Measurements from ENCODE around the gene ACER3.
A peak's percentile ranks its signal among the peaks of the same experiment; 100 is the strongest.
"Not testable (repeated sequence)": the region's sequence is repeated elsewhere in the genome, so short reads cannot be mapped to it uniquely, and the experiment has no call there.

ACER3 gene

GRCh38 chr11:76836613-76837291 is 24.0 kb upstream of the ACER3 start:
- DNase-seq = no peak

- no peak for DNase-seq
Measured at GRCh38 chr11:76837696-76838677, 22.7 kb upstream of the ACER3 start.

- DNase-seq = peak; percentile 36
Measured at GRCh38 chr11:76838678-76839068, 22.0 kb upstream of the ACER3 start.

DNA sequence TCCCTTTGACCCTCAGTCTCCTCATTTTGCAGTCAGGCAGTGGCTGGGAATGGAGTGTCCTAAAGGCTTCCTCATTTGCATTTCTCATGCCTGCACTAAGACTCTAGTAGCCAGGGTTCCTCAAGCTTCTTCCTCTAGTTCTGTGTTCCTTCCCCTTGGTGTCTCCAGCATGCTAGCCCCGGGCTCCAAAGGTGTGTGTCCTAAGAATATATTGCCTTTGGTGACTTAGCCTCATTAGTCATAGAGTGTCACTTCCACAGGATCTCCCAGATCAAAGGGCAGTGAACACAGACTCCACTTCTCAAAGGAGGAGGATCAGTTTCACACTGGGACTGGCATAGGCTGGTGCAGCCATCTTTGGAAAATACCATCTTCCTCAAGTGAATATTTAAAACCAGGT is 21.4 kb upstream of the ACER3 start:
- DNase-seq = no peak

GRCh38 chr11:76841923-76842452 is 18.7 kb upstream of the ACER3 start:
- DNase-seq = no peak

DNA sequence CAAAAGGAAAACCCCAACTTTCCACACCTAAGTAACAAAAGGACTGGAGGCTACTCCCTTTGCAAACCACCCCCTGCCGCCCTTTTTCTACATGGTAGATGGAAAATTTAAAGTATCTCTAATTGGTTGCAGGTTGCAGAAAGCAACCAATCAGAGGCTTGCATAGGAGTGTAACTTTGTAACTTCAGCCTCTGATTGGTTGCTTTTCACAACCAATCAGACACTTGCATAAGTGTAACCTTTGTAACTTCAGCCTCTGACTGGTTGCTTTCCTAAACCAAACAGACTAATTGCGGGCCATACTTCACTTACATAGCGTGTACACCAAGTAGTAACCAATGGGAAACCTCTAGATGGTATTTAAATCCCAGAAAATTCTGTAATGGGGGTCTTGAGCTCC is 16.8 kb upstream of the ACER3 start:
- no peak for DNase-seq

DNA sequence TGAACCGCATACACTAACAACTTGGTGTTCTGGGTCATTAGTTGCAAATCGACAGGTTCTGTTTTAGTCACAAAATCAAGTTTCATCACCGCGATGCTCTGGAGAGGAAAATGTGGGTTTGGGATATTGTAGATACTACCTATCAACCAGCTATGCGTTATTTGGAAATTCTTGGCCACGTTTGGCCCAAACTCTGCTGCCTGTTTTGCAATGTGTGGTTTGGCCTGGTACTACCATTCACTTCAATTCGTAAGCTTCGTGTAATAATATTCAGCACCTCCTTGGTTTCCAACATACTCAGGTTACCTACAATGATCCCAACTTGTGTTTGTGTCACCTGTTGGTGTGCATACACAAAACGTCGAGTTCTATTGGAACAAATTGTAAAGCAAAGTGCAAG is 16.2 kb upstream of the ACER3 start:
- DNase-seq = no peak

DNA sequence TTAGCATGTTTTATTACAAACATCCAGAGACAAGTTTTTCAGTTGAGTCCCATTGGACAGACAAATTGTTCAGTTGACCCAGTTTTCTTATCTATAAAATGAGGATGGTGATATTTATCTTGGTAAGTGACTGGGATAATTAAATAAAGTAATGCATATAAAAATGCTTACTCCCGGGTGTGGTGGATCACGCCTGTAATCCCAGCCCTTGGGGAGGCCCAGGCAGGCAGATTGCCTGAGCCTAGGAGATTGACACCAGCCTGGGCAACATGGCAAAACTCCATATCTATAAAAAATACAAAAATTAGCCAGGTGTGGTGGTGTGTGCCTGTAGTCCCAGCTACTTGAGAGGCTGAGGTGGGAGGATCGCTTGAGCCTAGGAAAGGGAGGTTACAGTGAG is 15.6 kb upstream of the ACER3 start:
- DNase-seq = no peak

DNA sequence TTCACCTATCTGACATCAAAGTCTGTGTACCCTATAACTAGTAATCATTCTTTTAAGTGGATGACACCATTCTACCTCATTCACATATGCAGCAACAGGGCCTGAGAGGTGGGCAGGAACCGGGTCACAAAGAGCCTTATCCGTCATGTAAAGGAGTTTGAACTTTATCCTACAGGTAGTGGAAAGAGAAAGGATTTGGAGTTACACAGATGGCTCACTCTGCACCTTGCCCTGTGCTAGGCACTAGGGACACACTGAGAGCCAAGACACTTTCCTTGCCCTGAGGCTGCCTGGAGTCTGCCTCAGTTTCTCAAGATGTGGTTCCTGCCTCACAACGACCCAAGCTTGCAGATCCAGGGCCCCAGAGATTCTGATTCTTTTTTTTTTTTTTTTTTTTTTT is 14.3 kb upstream of the ACER3 start:
- no peak for DNase-seq

GRCh38 chr11:76849376-76849775 is 11.3 kb upstream of the ACER3 start:
- DNase-seq = no peak

DNA sequence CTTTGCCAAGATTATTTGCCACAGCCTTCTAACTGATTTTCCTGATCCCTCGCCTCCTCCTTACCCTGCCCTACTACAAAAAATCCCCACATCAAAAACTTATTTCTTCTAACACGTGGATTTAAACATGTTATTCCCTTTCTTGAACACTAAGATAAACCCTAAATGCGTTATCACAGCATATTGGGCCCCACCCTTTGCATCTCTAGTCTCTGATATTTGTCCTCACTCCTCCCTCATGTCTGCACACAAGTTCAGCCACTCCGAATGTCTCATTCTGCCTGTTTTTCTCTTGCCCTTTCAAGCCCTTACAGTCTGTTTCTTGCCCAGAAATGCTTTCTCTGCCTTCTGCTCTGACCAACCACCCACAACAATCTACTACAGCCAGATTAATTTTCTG is 10.6 kb upstream of the ACER3 start:
- DNase-seq = no peak

DNA sequence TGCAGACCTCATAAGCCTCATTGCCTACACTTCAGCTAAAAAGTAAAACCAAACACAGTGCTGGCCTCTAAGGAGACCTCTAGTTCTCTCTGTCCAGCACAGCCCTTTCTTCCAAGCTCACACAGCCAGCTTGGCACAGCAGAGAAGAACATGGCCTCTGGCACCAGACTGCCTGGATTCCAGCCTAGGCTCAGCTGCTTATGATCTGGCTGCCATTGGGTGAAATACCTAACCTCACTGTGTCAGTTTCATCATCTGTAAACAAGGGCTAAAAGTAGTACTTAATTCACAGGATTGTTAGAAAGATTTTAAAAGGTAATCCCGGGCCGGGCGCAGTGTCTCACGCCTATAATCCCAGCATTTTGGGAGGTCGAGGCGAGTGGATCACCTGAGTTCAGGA is 9.9 kb upstream of the ACER3 start:
- no peak for DNase-seq

DNA sequence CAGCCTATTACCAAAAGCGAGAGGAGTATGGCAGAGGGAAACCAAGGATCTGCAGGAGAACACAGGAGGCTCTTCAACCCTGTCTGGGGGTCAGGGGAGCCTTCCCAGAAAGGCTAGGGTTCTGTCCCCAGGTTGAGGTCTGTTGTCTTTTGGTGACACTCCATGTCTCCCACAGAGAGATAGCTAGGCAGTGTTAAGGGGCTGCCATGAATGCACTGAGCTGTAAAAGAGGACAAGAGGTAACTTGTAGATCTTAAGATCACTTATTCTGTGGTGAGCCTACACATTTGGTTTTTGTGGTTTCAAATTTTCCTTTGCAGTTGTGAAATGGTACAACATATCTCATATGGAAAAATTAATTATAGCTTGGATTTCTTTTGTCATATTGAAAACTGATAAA is 6.0 kb upstream of the ACER3 start:
- no peak for DNase-seq

- DNase-seq = not testable (repeated sequence)
Measured at GRCh38 chr11:76855670-76856069, 5.0 kb upstream of the ACER3 start.

GRCh38 chr11:76856106-76856505 is 4.6 kb upstream of the ACER3 start:
- DNase-seq = no peak

GRCh38 chr11:76856571-76856970 is 4.1 kb upstream of the ACER3 start:
- no peak for DNase-seq

GRCh38 chr11:76857781-76858410 is 2.8 kb upstream of the ACER3 start:
- DNase-seq = no peak

GRCh38 chr11:76859708-76860227 is 950 bp upstream of the ACER3 start:
- DNase-seq = no peak

DNA sequence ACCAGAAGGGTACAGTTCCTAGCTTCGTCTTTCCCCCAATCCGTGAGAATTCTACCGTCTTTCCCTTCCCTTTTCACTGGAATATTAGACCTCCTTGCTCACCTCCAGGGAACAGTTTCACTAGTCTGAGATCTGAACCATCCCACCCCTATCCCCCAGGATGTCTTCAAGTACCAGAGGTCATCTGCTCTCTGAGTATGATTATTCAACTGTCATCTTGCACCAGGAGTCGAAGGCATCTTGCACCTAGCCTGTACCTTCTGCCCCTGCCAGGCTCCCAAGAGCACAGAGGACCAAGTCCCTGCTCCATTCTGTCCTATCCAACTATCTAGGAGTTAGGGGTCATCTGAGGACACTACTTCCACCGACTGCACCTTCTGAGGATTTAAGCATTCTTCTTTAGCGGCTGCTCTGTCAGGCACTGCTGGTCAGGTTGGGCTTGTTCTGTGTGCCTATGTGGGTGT is 804 bp downstream of the ACER3 start:
- DNase-seq = no peak

DNA sequence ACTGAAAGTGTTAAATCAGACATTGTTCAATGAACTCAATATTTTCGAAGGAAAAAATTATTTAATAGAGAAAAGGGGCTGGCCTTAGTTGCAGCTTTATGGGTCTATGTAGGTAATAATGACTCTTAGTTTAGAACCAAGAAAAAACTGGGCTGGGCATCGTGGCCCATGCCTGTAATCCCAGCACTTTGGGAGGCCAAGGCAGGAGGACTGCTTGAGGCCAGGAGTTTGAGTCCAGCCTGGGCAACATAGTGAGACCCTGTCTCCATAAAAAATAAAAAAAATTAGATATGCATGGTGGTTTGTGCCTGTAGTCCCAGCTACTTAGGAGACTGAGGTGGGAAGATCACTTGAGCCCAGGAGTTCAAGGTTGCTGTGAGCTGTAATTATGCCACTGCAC is 2.1 kb downstream of the ACER3 start:
- not testable (repeated sequence) for DNase-seq

GRCh38 chr11:76863196-76863777 is 2.6 kb downstream of the ACER3 start:
- DNase-seq = no peak

Data from fibroblast of skin of back (primary cell).